ENCODE data around the gene AKR7A3. TPM values are rescaled to one million over a fixed set of nuclear protein-coding genes. Genes with fewer than 3 reads are reported as not detected.

The AKR7A3 gene
- total RNA-seq, 4 donors from 2014 or later = 0.13 to 1.6 (median 0.66) TPM

DNA sequence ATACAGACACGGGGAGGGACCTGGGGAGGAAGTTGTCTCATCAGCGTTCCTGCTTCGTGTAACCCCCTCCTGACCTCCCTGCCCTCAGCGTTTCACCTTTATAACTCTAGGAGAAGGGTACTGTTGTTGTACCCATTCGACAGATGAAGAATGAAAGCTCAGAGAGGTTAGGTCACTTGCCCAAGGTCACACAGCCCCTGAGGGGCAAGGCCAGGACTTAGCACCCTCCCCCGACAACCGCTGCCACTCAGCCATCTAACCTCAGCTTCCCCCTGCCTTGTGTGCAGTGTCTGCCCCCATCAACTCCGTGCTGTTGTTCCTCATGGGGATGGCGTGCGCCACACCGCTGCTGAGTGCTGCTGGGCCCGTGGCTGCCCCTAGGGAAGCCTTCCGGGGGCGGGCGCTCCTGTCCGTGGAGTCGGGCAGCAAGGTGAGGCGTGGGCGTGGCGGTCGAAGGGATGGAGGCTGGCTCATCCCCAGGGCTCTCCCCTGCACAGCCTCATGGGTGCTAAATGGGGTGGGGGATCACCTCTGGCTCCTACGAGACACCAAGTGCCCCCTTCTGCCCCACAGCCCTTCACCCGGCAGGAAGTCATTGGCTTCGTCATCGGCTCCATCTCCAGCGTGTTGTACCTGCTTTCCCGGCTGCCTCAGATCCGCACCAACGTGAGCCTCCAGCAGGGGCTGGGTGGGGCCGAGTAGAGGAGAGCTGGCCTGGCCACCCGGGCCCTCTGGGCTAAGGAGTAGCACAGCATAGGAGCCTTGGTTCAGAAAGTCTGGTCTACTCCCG lies 37.6 kb upstream of the AKR7A3 start:
- 87% methylated on average over 27 of the region's 32 CpGs for WGBS
- Histone ChIP-seq H3K4me1 (no peaks in the 10 kb centered on the region), H3K4me3 (no peak overlapping the region), H3K9me3 (no peaks in the 10 kb centered on the region), H3K27ac (replicated peaks in 1 of 4) (no peak overlapping the region), H3K27me3 (no peaks in the 10 kb centered on the region), H3K36me3 (peaks cover 24 to 95% (median 82%) of the 10 kb centered on the region in 4 donors)
- no peak for DNase-seq (ENCODE audit: extremely low spot score)
- TF ChIP-seq POLR2AphosphoS5 (IDR thresholded peaks at IDR 0.05) (peak in 1 of 2 donors; percentile 16), POLR2A (IDR thresholded peaks at IDR 0.05; ENCODE audit: low read depth) (no peak), CTCF (IDR thresholded peaks at IDR 0.05) (no peak), EP300 (IDR thresholded peaks at IDR 0.05) (no peak)
- intact Hi-C loops (cut with DNase I) = no loop called here

- Histone ChIP-seq H3K27ac (replicated peaks in 1 of 4) (no peak overlapping the region), H3K36me3 (peaks cover 24 to 94% (median 79%) of the 10 kb centered on the region in 4 donors), H3K4me3 (no peak overlapping the region), H3K4me1 (no peaks in the 10 kb centered on the region), H3K27me3 (no peaks in the 10 kb centered on the region), H3K9me3 (no peaks in the 10 kb centered on the region)
- intact Hi-C loops (cut with DNase I) = no loop called here
- TF ChIP-seq POLR2A (IDR thresholded peaks at IDR 0.05; ENCODE audit: low read depth) (no peak), POLR2AphosphoS5 (IDR thresholded peaks at IDR 0.05) (no peak), CTCF (IDR thresholded peaks at IDR 0.05) (no peak), EP300 (IDR thresholded peaks at IDR 0.05) (no peak)
- WGBS = 82% methylated on average over 14 of the region's 19 CpGs
- DNase-seq (ENCODE audit: extremely low spot score) = no peak
These were observed 36.9 kb upstream of the AKR7A3 start for GRCh38 chr1:19325368-19325957.

DNA sequence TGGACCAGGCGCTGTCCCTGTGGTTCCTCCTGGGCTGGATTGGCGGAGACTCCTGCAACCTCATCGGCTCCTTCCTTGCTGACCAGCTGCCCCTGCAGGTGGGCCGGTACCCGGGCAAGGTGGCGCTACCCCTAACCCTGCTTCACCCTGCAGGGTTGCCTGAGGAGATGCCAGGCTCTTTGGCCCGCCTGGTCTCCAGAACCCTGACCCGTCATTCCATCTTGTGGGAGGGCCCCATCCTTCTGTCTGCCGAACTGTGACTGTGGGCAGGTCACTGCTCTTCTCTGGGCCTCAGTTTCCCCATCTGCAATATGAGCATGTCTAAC lies 36.1 kb upstream of the AKR7A3 start:
- Histone ChIP-seq H3K4me1 (no peaks in the 10 kb centered on the region), H3K36me3 (peaks cover 24 to 86% (median 75%) of the 10 kb centered on the region in 4 donors), H3K4me3 (no peak overlapping the region), H3K27me3 (no peaks in the 10 kb centered on the region), H3K9me3 (no peaks in the 10 kb centered on the region), H3K27ac (replicated peaks in 1 of 4) (no peak overlapping the region)
- WGBS = 100% methylated on average over 1 of the region's 9 CpGs
- intact Hi-C loops (cut with DNase I) = no loop called here
- no peak for DNase-seq (ENCODE audit: extremely low spot score)
- TF ChIP-seq POLR2A (IDR thresholded peaks at IDR 0.05; ENCODE audit: low read depth) (no peak), EP300 (IDR thresholded peaks at IDR 0.05) (no peak), POLR2AphosphoS5 (IDR thresholded peaks at IDR 0.05) (no peak), CTCF (IDR thresholded peaks at IDR 0.05) (no peak)

DNA sequence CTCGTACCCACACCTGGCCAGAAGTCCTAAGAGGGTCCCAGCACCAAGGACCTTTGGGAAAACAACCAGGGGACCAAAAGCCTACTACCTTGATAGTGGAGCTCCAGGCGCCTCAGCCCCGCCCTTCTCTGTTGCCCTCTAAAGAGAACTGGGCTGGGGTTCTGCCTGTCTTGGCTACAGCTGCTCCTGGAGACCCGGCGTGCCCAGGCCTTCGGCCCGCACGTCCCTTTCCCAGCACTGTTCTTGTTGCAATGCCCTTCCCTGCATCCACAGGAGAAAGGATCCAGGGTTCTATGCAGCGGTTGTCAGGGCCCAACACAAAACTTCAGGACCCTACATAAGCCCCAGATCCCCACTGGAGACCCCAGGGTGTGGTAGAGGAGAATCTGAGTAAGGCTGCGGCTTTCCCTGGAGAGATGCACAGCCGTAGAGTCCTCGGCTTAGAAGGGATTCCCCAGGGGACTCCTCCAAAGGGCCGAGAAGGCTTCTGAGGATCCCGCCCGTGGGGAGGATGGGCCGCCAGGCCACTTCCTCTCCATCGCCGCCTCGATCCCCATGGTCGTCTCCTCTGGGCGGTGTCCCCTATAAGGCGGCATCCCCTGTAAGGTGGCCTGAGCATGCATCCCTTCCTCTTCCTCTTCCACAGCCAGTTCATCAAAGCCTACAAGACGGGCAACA lies 35.6 kb upstream of the AKR7A3 start:
- Histone ChIP-seq H3K4me1 (no peaks in the 10 kb centered on the region), H3K36me3 (peaks cover 24 to 87% (median 76%) of the 10 kb centered on the region in 4 donors), H3K4me3 (no peak overlapping the region), H3K27ac (replicated peaks in 1 of 4) (no peak overlapping the region), H3K9me3 (no peaks in the 10 kb centered on the region), H3K27me3 (no peaks in the 10 kb centered on the region)
- intact Hi-C loops (cut with DNase I) = no loop called here
- WGBS = 87% methylated on average over 23 of the region's 23 CpGs
- no peak for DNase-seq (ENCODE audit: extremely low spot score)
- TF ChIP-seq POLR2AphosphoS5 (IDR thresholded peaks at IDR 0.05) = no peak

- no peaks in the 10 kb centered on the region for H3K27me3 ChIP-seq
- WGBS = 71% methylated on average over 10 of the region's 10 CpGs
- no peaks in the 10 kb centered on the region for H3K9me3 ChIP-seq
- TF ChIP-seq EP300 (IDR thresholded peaks at IDR 0.05) = no peak
- TF ChIP-seq POLR2A (IDR thresholded peaks at IDR 0.05; ENCODE audit: low read depth) = no peak
- no peak for TF ChIP-seq POLR2AphosphoS5 (IDR thresholded peaks at IDR 0.05)
- TF ChIP-seq CTCF (IDR thresholded peaks at IDR 0.05) = no peak
- H3K36me3 ChIP-seq = peaks cover 16 to 87% (median 73%) of the 10 kb centered on the region in 4 donors
- intact Hi-C loops (cut with DNase I) = no loop called here
- H3K27ac ChIP-seq (replicated peaks in 1 of 4) = no peak overlapping the region
- H3K4me1 ChIP-seq = peaks cover 0 to 6% (median 0%) of the 10 kb centered on the region in 4 donors
- DNase-seq (ENCODE audit: extremely low spot score) = no peak
- no peak overlapping the region for H3K4me3 ChIP-seq
These were observed 33.9 kb upstream of the AKR7A3 start for GRCh38 chr1:19322481-19322880.
